HCT116 (cell line): Measurements from ENCODE around the gene ASB8. TPM values are rescaled to one million over a fixed set of nuclear protein-coding genes. Genes with fewer than 3 reads are reported as not detected.

Experiments used
- ATAC-seq: fragments of 200-7000 bp; cut with Tn5 transposase; 2 replicates; pipeline ENCODE4 v1.9.1; 2020; ENCODE audit warnings: mild to moderate bottlenecking, moderate library complexity
- BruUV-seq: library from RNA; stranded (reverse); fragments of 400-500 nt; replicated peaks from 2 replicates; lab custom pipeline; 2021; lab: Mats Ljungman, UMichigan
- CTCF ChIA-PET: fragments of 300-600 bp; sonication (Branson Sonifier 250); formaldehyde crosslinking; loops from one replicate; lab custom pipeline; 2021; ENCODE audit warnings: antibody characterized with exemption; lab: Charles Lee
- POLR2A ChIA-PET: fragments of 300-600, 350-600 bp; sonication (Branson Sonifier 250); formaldehyde crosslinking; loops from one replicate; lab custom pipeline; 2021; ENCODE audit warnings: antibody characterized with exemption; lab: Charles Lee
- RAD21 ChIA-PET, 2 experiments: fragments of 300-600 bp; sonication (Branson Sonifier 250); formaldehyde crosslinking; loops; one replicate each; lab custom pipeline; 2023; ENCODE audit warnings: low total read pairs in 2 of 2; ENCODE audit not compliant: uncharacterized antibody in 2 of 2, unreplicated experiment in 2 of 2, low non-redundant PET in 1 of 2; lab: Charles Lee
- DNase-seq: peaks from one replicate; pipeline ENCODE4 v3.0.0-alpha.2; 2010; ENCODE audit warnings: low read depth, low spot score
- H2AFZ ChIP-seq: fragments of 200-600 bp; shearing (Covaris generic), sonication (generic); 2 replicates; pipeline ENCODE4 v1.6.1; 2017; ENCODE audit warnings: low read depth, mixed run types, mixed read lengths, antibody characterized with exemption, low read length; ENCODE audit not compliant: poor library complexity, severe bottlenecking
- H3K27ac ChIP-seq: 2 replicates; pipeline ENCODE4 v1.5.1; 2012; ENCODE audit warnings: low read depth, low read length
- H3K27me3 ChIP-seq: fragments of 200-600 bp; sonication (generic); 2 replicates; pipeline ENCODE4 v1.6.1; 2016; ENCODE audit warnings: mixed run types, low read length, mixed read lengths; ENCODE audit not compliant: insufficient read depth
- H3K36me3 ChIP-seq, 2 experiments: fragments of 200-500 bp in 1 of 2; fragments of 200-600 bp in 1 of 2; sonication (Bioruptor generic) in 1 of 2; sonication (generic) in 1 of 2; 2 replicates each; pipeline versions ENCODE4 v1.5.1 to v1.6.1; 2014 to 2016; ENCODE audit warnings: low read length in 2 of 2, inconsistent platforms in 1 of 2, mixed read lengths in 1 of 2, mixed run types in 1 of 2; ENCODE audit not compliant: insufficient read depth in 2 of 2, control insufficient read depth in 1 of 2
- H3K4me1 ChIP-seq, 2 experiments: fragments of 200-600 bp in 1 of 2; sonication (generic) in 1 of 2; 2 replicates each; pipeline versions ENCODE4 v1.5.1 to v1.6.1; 2012 to 2017; ENCODE audit warnings: low read length in 2 of 2, inconsistent platforms in 1 of 2, mild to moderate bottlenecking in 1 of 2, mixed read lengths in 1 of 2, mixed run types in 1 of 2, moderate library complexity in 1 of 2; ENCODE audit not compliant: insufficient read depth in 2 of 2, control insufficient read depth in 1 of 2
- H3K4me2 ChIP-seq: fragments of 200-600 bp; sonication (generic); 2 replicates; pipeline ENCODE4 v1.6.1; 2017; ENCODE audit warnings: mixed run types, low read length, mixed read lengths
- H3K4me3 ChIP-seq, 2 experiments: fragments of 200-600 bp in 1 of 2; sonication (generic) in 1 of 2; replicated peaks in 1 of 2; 2 replicates each; pipeline ENCODE4 v1.5.1; 2011 to 2016; ENCODE audit warnings: low read length in 2 of 2, control low read depth in 1 of 2, low read depth in 1 of 2, mild to moderate bottlenecking in 1 of 2, mixed read lengths in 1 of 2, mixed run types in 1 of 2
- H3K79me2 ChIP-seq: fragments of 200-600 bp; sonication (generic); 2 replicates; pipeline ENCODE4 v1.6.1; 2017; ENCODE audit warnings: mild to moderate bottlenecking, mixed run types, low read length, moderate library complexity, mixed read lengths; ENCODE audit not compliant: insufficient read depth
- H3K9ac ChIP-seq: fragments of 200-600 bp; sonication (generic); 2 replicates; pipeline ENCODE4 v1.6.1; 2016; ENCODE audit warnings: low read length, mixed read lengths
- H3K9me2 ChIP-seq: fragments of 200-600 bp; sonication (generic), shearing (Covaris generic); 2 replicates; pipeline ENCODE4 v1.6.1; 2017; ENCODE audit warnings: mixed run types, mild to moderate bottlenecking, moderate library complexity; ENCODE audit not compliant: insufficient read depth
- H3K9me3 ChIP-seq, 2 experiments: fragments of 200-500 bp in 1 of 2; fragments of 200-600 bp in 1 of 2; sonication (Bioruptor generic) in 1 of 2; sonication (generic) in 1 of 2; 2 replicates each; pipeline ENCODE4 v1.6.1; 2014 to 2017; ENCODE audit warnings: low read length in 2 of 2, mixed read lengths in 2 of 2, inconsistent platforms in 1 of 2, low read depth in 1 of 2, mild to moderate bottlenecking in 1 of 2, mixed run types in 1 of 2, moderate library complexity in 1 of 2; ENCODE audit not compliant: control insufficient read depth in 1 of 2, insufficient read depth in 1 of 2
- H4K20me1 ChIP-seq: fragments of 200-600 bp; sonication (generic), shearing (Covaris generic); 2 replicates; pipeline ENCODE4 v1.6.1; 2017; ENCODE audit warnings: mixed run types, mild to moderate bottlenecking, moderate library complexity; ENCODE audit not compliant: insufficient read depth
- ATF3 ChIP-seq: IDR thresholded peaks from 2 replicates; pipeline ENCODE4 v1.6.1; 2012
- CEBPB ChIP-seq: IDR thresholded peaks from 2 replicates; pipeline ENCODE4 v1.6.1; 2012; ENCODE audit warnings: low read depth
- CTCF ChIP-seq, 3 experiments: fragments of 200-600 bp in 1 of 3; sonication (generic) in 1 of 3; IDR thresholded peaks in 2 of 3; conservative IDR thresholded peaks in 1 of 3; 2 replicates each; pipeline ENCODE4 v1.5.1; 2012 to 2017; ENCODE audit warnings: low read depth in 2 of 3, low read length in 2 of 3, antibody characterized with exemption in 1 of 3, borderline replicate concordance in 1 of 3, control low read depth in 1 of 3, mild to moderate bottlenecking in 1 of 3, mixed read lengths in 1 of 3, mixed run types in 1 of 3, moderate library complexity in 1 of 3; ENCODE audit not compliant: insufficient read depth in 1 of 3
- EZH2 ChIP-seq: fragments of 200-600 bp; sonication (generic); IDR thresholded peaks from 2 replicates; pipeline ENCODE4 v1.6.1; 2017; ENCODE audit warnings: antibody characterized with exemption, mixed run types
- EZH2phosphoT487 ChIP-seq: fragments of 200-600 bp; IDR thresholded peaks from 2 replicates; pipeline ENCODE4 v1.6.1; 2018; ENCODE audit warnings: antibody characterized with exemption, borderline replicate concordance
- FOSL1 ChIP-seq: IDR thresholded peaks from 2 replicates; pipeline ENCODE4 v1.6.1; 2012; ENCODE audit warnings: low read depth
- JUND ChIP-seq: IDR thresholded peaks from 2 replicates; pipeline ENCODE4 v1.6.1; 2012
- MAX ChIP-seq: IDR thresholded peaks from 2 replicates; pipeline ENCODE4 v1.6.1; 2012
- POLR2A ChIP-seq: IDR thresholded peaks from 2 replicates; pipeline ENCODE4 v1.7.0; 2011; ENCODE audit warnings: borderline replicate concordance; ENCODE audit not compliant: insufficient read depth, insufficient read length; ENCODE audit errors: extremely low read depth
- SP1 ChIP-seq: IDR thresholded peaks from 2 replicates; pipeline ENCODE4 v1.6.1; 2012; ENCODE audit warnings: low read depth
- TCF7L2 ChIP-seq: IDR thresholded peaks from 2 replicates; pipeline ENCODE4 v1.7.0; 2011; ENCODE audit warnings: borderline replicate concordance, inconsistent platforms; ENCODE audit not compliant: insufficient read depth, insufficient read length; ENCODE audit errors: extremely low read depth
- ZBTB33 ChIP-seq: IDR thresholded peaks from 2 replicates; pipeline ENCODE4 v1.6.1; 2011; ENCODE audit warnings: mild to moderate bottlenecking, low read length, moderate library complexity; ENCODE audit not compliant: insufficient replicate concordance; ENCODE audit errors: extremely low read depth
- ZFX ChIP-seq: fragments of 450-650 bp; IDR thresholded peaks from 2 replicates; pipeline ENCODE4 v1.6.1; 2017
- ZNF274 ChIP-seq: fragments of 200-500 bp; sonication (Bioruptor generic); IDR thresholded peaks from 2 replicates; pipeline ENCODE4 v1.6.1; 2014; ENCODE audit warnings: mild to moderate bottlenecking, low read depth, low read length, inconsistent platforms
- intact Hi-C: fragments of 100-400 bp; cut with micrococcal nuclease; formaldehyde crosslinking; loops from 2 replicates; pipeline ENCODE4 v1.10.0; 2022
- total RNA-seq: library from RNA; stranded (reverse); gene quantifications from one replicate; pipeline ENCODE4 v1.2.1, GENCODE V29; 2021; ENCODE audit not compliant: unreplicated experiment

ASB8 gene
- total RNA-seq, 1 experiment from 2014 or later = 14.0 TPM

- TF ChIP-seq ZBTB33 (no peak), FOSL1 (no peak), JUND (no peak), CEBPB (no peak), ZFX (no peak), EZH2phosphoT487 (no peak), EZH2 (no peak)
Measured at GRCh38 chr12:48106681-48107613, 50.4 kb downstream of the ASB8 start (continued).

- peak within 1 kb of the TSS; percentile 74 for H2AFZ ChIP-seq
- ChIA-PET RAD21 (no interaction called here), POLR2A (interaction anchor here (0.8 to 1.4 kb wide), 2 partner anchors 13 to 201 kb away, joined by 3 to 6 read pairs; partner anchors contain the start of genes PFKM and VDR), CTCF (no interaction called here)
- no peaks in the 10 kb centered on the region for H3K36me3 ChIP-seq
- peak within 1 kb of the TSS; percentile 65 for H3K27ac ChIP-seq
- intact Hi-C loops = loop anchor here (5.0 kb wide), 1 partner anchor 51 kb away; the partner anchor contains the start of gene ASB8
- no peaks in the 10 kb centered on the region for H3K9me3 ChIP-seq
- peak within 1 kb of the TSS; percentile 79 to 86 for H3K4me3 ChIP-seq
- H3K9me2 ChIP-seq = no peaks in the 10 kb centered on the region
- peaks cover 48% of the 10 kb centered on the region for H3K79me2 ChIP-seq
- BruUV-seq = TSS peak; percentile 80
- no peaks in the 10 kb centered on the region for H3K27me3 ChIP-seq
- DNase-seq (peak; percentile 78), ATAC-seq (peak; percentile 88)
- H4K20me1 ChIP-seq = no peaks in the 10 kb centered on the region
- peak within 1 kb of the TSS; percentile 87 for H3K4me2 ChIP-seq
- H3K4me1 ChIP-seq = peaks cover 14 to 24% of the 10 kb centered on the region in 2 experiments
- peak within 1 kb of the TSS; percentile 92 for H3K9ac ChIP-seq
- no peak; the same call in 1 of the 2 replicates for TF ChIP-seq JUND
- 0 out of 2 replicates have a peak, but pooled peaks have one; percentile 42 for TF ChIP-seq SP1
- no peak for TF ChIP-seq EZH2phosphoT487
- peak; percentile 36 for TF ChIP-seq TCF7L2
- TF ChIP-seq ZNF274 = no peak
- TF ChIP-seq ATF3 = no peak
- peak; percentile 57; the same call in 1 of the 2 replicates for TF ChIP-seq MAX
- TF ChIP-seq ZBTB33 = no peak
- TF ChIP-seq POLR2A = peak; percentile 34
- TF ChIP-seq EZH2 = no peak
- TF ChIP-seq CTCF (IDR thresholded peaks at IDR 0.05 in 2 of 3, conservative IDR thresholded peaks at IDR 0.05 in 1 of 3; ENCODE audit: borderline replicate concordance in 1 of 3, insufficient read depth in 1 of 3, low read depth in 2 of 3, low read length in 2 of 3) = no peak; a peak in 1 of 6 replicates
Measured at GRCh38 chr12:48105867-48106680, 51.2 kb downstream of the ASB8 start, which contains the start of gene SENP1. Gene SENP1, minus strand, starts transcription at chr12:48106079. Its CDS starts 4,607 bp downstream, at chr12:48101472.
